GM10266 (cell line): ENCODE data around the gene SH2B3.

ENCODE experiments used
- DNase-seq: peaks from one replicate; pipeline ENCODE4 v3.0.0; 2012; ENCODE audit errors: extremely low spot score
- TF ChIP-seq, protein P1 (sequence below): IDR thresholded peaks from 2 replicates; pipeline ENCODE4 v1.5.1; 2012; ENCODE audit warnings: mild to moderate bottlenecking, low read depth; ENCODE audit not compliant: control insufficient read depth, insufficient read depth; ENCODE audit errors: missing control alignments

The SH2B3 gene

DNA sequence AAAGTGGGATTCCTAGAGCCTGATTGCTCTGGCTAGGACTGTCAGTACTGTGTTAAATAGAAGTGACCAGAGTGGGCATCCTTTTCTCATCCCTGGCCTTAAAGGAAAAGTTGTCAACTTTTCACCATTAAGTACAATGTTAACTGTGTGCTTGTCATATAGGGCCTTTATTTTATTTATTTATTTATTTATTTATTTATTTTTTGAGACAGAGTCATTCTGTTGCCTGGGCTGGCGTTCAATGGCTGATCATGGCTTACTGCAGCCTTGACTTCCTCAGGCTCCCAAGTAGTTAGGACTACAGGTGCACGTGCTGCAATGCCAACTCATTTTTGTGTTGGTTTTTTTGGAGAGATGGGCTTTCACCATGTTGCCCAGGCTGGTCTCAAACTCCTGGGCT is 11.6 kb downstream of the SH2B3 start:
- no peak for DNase-seq
- TF ChIP-seq, protein P1, sequence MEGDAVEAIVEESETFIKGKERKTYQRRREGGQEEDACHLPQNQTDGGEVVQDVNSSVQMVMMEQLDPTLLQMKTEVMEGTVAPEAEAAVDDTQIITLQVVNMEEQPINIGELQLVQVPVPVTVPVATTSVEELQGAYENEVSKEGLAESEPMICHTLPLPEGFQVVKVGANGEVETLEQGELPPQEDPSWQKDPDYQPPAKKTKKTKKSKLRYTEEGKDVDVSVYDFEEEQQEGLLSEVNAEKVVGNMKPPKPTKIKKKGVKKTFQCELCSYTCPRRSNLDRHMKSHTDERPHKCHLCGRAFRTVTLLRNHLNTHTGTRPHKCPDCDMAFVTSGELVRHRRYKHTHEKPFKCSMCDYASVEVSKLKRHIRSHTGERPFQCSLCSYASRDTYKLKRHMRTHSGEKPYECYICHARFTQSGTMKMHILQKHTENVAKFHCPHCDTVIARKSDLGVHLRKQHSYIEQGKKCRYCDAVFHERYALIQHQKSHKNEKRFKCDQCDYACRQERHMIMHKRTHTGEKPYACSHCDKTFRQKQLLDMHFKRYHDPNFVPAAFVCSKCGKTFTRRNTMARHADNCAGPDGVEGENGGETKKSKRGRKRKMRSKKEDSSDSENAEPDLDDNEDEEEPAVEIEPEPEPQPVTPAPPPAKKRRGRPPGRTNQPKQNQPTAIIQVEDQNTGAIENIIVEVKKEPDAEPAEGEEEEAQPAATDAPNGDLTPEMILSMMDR = no peak

DNA sequence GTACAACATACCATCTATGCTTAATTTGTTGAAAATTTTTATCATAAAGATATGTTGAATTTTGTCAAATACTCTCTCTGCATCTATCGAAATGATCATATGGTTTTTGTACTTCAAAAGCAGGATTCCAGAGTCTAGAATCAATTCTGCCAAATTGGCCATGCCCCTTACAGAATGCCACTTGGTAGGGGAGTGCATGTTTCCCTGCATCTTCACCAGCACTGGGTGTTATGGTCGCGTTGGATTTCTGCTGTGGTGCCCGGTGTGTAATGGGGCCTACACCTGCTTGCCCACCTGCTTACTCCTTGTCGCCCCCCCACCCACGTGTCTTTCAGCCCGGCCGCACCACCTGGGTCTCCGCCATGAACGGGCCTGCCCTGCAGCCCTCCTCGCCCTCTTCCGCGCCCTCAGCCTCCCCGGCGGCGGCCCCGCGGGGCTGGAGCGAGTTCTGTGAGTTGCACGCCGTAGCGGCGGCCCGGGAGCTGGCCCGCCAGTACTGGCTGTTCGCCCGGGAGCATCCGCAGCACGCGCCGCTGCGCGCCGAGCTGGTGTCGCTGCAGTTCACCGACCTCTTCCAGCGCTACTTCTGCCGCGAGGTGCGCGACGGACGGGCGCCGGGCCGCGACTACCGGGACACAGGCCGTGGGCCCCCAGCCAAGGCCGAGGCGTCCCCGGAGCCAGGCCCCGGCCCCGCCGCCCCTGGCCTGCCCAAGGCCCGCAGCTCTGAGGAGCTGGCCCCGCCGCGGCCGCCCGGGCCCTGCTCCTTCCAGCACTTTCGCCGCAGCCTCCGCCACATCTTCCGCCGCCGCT is 12.3 kb downstream of the SH2B3 start:
- DNase-seq = no peak
- TF ChIP-seq, protein P1 = no peak

DNA sequence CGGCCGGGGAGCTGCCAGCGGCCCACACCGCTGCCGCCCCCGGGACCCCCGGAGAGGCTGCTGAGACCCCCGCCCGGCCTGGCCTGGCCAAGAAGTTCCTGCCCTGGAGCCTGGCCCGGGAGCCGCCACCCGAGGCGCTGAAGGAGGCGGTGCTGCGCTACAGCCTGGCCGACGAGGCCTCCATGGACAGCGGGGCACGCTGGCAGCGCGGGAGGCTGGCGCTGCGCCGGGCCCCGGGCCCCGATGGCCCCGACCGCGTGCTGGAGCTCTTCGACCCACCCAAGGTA is 12.8 kb downstream of the SH2B3 start:
- DNase-seq = no peak
- TF ChIP-seq, protein P1 = no peak

DNA sequence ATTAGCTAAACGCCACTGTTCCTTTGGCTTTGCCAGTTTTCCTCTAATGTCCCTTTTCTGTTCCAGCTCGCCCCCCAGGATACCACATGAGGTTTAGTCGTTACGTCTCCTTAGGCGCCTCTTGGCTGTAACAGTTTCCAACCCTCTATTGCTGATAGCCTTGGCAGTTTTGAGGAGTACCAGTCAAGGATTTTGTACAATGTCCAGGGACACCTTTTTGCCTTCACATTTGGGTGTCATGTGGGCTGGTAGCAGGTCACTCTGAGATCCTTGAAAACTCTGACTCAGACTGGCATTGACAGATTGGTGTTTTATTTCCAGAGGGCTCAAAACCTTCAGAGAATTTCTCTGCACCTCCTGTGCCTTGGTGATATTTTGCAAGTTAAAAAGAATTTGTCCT is 14.1 kb downstream of the SH2B3 start:
- TF ChIP-seq, protein P1 = no peak
- no peak for DNase-seq

DNA sequence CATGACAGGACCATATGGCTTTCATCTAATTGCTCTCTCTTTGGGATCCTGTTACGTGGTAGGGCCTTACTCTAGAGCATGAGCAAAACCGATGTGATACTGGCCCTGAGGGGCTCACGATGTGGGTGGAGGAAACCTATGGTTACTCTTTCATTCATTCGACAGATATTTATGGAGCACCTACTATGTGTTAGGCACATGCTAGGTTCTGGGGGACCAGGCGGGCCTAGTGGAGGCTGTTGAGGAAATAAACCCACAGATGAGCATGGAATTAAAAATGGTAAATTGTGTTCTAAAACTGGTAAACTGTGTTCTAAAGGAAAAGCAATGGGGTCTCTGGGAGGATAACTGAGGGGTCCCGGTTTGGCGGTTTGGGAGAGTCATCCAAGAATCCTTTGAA is 14.8 kb downstream of the SH2B3 start:
- TF ChIP-seq, protein P1 = no peak

DNA sequence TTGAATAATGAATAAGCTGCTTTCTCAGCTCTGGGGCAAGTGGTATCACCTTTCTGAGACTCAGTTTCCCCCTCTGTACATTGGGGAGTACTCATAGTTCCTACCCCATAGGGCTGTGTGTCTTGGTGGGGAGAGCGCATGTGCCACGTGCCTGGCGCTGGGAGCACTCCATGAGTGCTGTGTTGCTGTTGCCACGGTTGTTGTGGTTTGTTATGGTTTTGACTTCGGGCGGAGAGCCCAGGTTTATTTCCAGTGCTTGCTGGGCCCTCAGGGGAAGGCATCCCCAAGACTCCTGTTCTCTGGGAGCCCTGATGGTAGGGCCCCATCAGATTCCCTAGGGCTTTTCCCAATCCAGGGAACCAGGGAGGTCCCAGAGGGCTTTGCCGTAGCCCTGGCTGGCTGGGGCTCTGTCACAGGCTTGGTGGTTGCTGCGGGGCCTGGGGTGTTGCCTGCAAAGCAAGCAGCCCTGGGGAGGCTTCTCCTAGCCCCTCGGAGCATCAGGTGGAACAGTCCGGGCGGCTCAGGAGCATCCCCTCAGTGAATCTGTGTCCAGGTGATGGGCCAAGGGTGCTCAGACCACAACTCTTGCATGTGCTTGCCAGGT is 18.6 kb downstream of the SH2B3 start:
- no peak for DNase-seq
- TF ChIP-seq, protein P1 = no peak

More for the DNA sequence above, 14.8 kb downstream of the SH2B3 start:
- no peak for DNase-seq

DNA sequence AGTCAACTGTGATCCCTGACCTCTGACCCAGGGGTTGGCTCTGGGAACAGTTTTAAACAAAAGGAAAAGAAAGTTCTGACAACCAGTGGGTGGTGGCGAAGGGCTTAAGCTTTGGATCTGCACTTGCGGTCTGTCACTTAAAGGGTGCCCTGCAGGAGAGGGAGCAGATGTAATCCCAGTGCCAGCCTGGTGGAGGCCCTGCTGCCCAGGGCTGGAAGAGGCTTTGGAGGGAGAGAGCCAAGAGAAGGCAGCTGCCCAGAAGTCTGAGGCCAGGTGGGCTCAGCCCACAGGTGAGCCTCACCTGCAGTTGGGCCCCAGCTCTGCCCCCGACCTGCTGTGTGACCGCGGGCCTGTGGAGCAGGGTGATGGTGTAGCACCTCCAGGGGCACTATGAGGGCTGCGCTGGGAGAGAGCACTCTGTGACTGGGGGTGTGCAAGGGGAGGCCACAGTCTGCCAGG is 19.1 kb downstream of the SH2B3 start:
- no peak for DNase-seq
- TF ChIP-seq, protein P1 = peak; percentile 13
